Measurements from ENCODE around the gene CFAP43.

- TF ChIP-seq POLR2A (IDR thresholded peaks at IDR 0.05; ENCODE audit: low read depth) (no peak), POLR2AphosphoS5 (IDR thresholded peaks at IDR 0.05) (no peak)
- TF ChIP-seq, protein P1, sequence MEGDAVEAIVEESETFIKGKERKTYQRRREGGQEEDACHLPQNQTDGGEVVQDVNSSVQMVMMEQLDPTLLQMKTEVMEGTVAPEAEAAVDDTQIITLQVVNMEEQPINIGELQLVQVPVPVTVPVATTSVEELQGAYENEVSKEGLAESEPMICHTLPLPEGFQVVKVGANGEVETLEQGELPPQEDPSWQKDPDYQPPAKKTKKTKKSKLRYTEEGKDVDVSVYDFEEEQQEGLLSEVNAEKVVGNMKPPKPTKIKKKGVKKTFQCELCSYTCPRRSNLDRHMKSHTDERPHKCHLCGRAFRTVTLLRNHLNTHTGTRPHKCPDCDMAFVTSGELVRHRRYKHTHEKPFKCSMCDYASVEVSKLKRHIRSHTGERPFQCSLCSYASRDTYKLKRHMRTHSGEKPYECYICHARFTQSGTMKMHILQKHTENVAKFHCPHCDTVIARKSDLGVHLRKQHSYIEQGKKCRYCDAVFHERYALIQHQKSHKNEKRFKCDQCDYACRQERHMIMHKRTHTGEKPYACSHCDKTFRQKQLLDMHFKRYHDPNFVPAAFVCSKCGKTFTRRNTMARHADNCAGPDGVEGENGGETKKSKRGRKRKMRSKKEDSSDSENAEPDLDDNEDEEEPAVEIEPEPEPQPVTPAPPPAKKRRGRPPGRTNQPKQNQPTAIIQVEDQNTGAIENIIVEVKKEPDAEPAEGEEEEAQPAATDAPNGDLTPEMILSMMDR (IDR thresholded peaks at IDR 0.05): no peak
Observed at GRCh38 chr10:104144931-104145330, 87.2 kb downstream of the CFAP43 start.

Measured in esophagus muscularis mucosa (tissue), 3 donors.